IMR-90 (cell line): ENCODE results near the gene TMEM247. TPM values are rescaled to one million over a fixed set of nuclear protein-coding genes. Genes with fewer than 3 reads are reported as not detected.

Experiments used
- ATAC-seq: fragments of 200-7000 bp; cut with Tn5 transposase; 2 replicates; pipeline ENCODE4 v1.9.1; 2020; ENCODE audit warnings: low read depth, mild to moderate bottlenecking, moderate library complexity
- BruUV-seq: library from RNA; stranded (reverse); fragments of 400-500 nt; replicated peaks from 2 replicates; lab custom pipeline; 2021; lab: Mats Ljungman, UMichigan
- CTCF ChIA-PET: fragments of 300-600 bp; formaldehyde crosslinking; extraction: SDS; loops from one replicate; lab custom pipeline; 2021; ENCODE audit warnings: antibody characterized with exemption; lab: Yijun Ruan, JAX
- POLR2A ChIA-PET: fragments of 300-600 bp; sonication (Branson Sonifier 250); formaldehyde crosslinking; loops from one replicate; lab custom pipeline; 2022; ENCODE audit warnings: antibody characterized with exemption; ENCODE audit not compliant: unreplicated experiment; lab: Charles Lee
- DNase-seq: peaks from one replicate; pipeline ENCODE4 v3.0.0; 2013
- H2AFZ ChIP-seq: replicated peaks from 2 replicates; pipeline ENCODE3; 2013; ENCODE audit warnings: low read length, mild to moderate bottlenecking; ENCODE audit not compliant: poor library complexity
- H2AK5ac ChIP-seq: 2 replicates; pipeline ENCODE4 v1.6.1; 2013; ENCODE audit warnings: low read depth, low read length, inconsistent platforms
- H2AK9ac ChIP-seq: replicated peaks from 2 replicates; pipeline ENCODE3; 2013; ENCODE audit warnings: mild to moderate bottlenecking, low read depth, low read length, moderate library complexity; ENCODE audit not compliant: poor library complexity
- H2BK120ac ChIP-seq: 2 replicates; pipeline ENCODE4 v1.6.1; 2013; ENCODE audit warnings: low read depth, low read length, inconsistent platforms
- H2BK15ac ChIP-seq: 3 replicates; pipeline ENCODE4 v1.6.1; 2013; ENCODE audit warnings: low read depth, low read length, inconsistent platforms
- H2BK20ac ChIP-seq: 2 replicates; pipeline ENCODE4 v1.6.1; 2013; ENCODE audit warnings: low read depth, mild to moderate bottlenecking, inconsistent platforms, low read length, moderate library complexity
- H2BK5ac ChIP-seq: 2 replicates; pipeline ENCODE4 v1.6.1; 2013; ENCODE audit warnings: mild to moderate bottlenecking, low read depth, low read length, inconsistent platforms; ENCODE audit not compliant: poor library complexity, severe bottlenecking
- H3K14ac ChIP-seq: replicated peaks from 2 replicates; pipeline ENCODE4 v1.6.1; 2013; ENCODE audit warnings: low read depth, low read length, inconsistent platforms
- H3K18ac ChIP-seq: 2 replicates; pipeline ENCODE4 v1.6.1; 2013; ENCODE audit warnings: low read depth, low read length, control low read depth
- H3K23ac ChIP-seq: 2 replicates; pipeline ENCODE4 v1.6.1; 2013; ENCODE audit warnings: low read depth, low read length, inconsistent platforms
- H3K27ac ChIP-seq: 2 replicates; pipeline ENCODE4 v1.5.1; 2013; ENCODE audit warnings: mild to moderate bottlenecking, control low read depth, low read length; ENCODE audit not compliant: insufficient read depth
- H3K27me3 ChIP-seq: 2 replicates; pipeline ENCODE4 v1.6.1; 2013; ENCODE audit warnings: low read length; ENCODE audit not compliant: control insufficient read depth, insufficient read depth
- H3K36me3 ChIP-seq: 2 replicates; pipeline ENCODE4 v1.6.1; 2013; ENCODE audit warnings: low read length, mixed read lengths; ENCODE audit not compliant: control insufficient read depth, insufficient read depth
- H3K4ac ChIP-seq: 2 replicates; pipeline ENCODE4 v1.6.1; 2013; ENCODE audit warnings: low read depth, low read length, inconsistent platforms
- H3K4me1 ChIP-seq: 2 replicates; pipeline ENCODE4 v1.6.1; 2013; ENCODE audit warnings: low read length, mixed read lengths; ENCODE audit not compliant: control insufficient read depth, insufficient read depth
- H3K4me2 ChIP-seq: 2 replicates; pipeline ENCODE4 v1.6.1; 2013; ENCODE audit warnings: low read depth, mild to moderate bottlenecking, control low read depth, low read length, moderate library complexity
- H3K4me3 ChIP-seq: 2 replicates; pipeline ENCODE4 v1.5.1; 2013; ENCODE audit warnings: low read depth, mild to moderate bottlenecking, control low read depth, low read length, moderate library complexity; ENCODE audit not compliant: insufficient read depth
- H3K56ac ChIP-seq: 2 replicates; pipeline ENCODE4 v1.6.1; 2013; ENCODE audit warnings: low read length, inconsistent platforms; ENCODE audit not compliant: insufficient read depth; ENCODE audit errors: extremely low read depth
- H3K79me1 ChIP-seq, 2 experiments: 2 replicates each; pipeline ENCODE4 v1.6.1; 2013; ENCODE audit warnings: low read length in 2 of 2, inconsistent platforms in 1 of 2, low read depth in 1 of 2
- H3K9ac ChIP-seq: 2 replicates; pipeline ENCODE4 v1.6.1; 2013; ENCODE audit warnings: low read depth, low read length, control low read depth
- H3K9me1 ChIP-seq: 2 replicates; pipeline ENCODE4 v1.6.1; 2013; ENCODE audit warnings: low read length, inconsistent platforms; ENCODE audit not compliant: insufficient read depth
- H3K9me3 ChIP-seq: 2 replicates; pipeline ENCODE4 v1.6.1; 2013; ENCODE audit warnings: low read length; ENCODE audit not compliant: control insufficient read depth, insufficient read depth
- H4K20me1 ChIP-seq: 2 replicates; pipeline ENCODE4 v1.6.1; 2013; ENCODE audit warnings: low read length, inconsistent platforms; ENCODE audit not compliant: insufficient read depth
- H4K5ac ChIP-seq: 2 replicates; pipeline ENCODE4 v1.6.1; 2013; ENCODE audit warnings: mild to moderate bottlenecking, low read depth, low read length, control low read depth
- H4K8ac ChIP-seq, 2 experiments: 2 replicates each; pipeline ENCODE4 v1.6.1; 2013; ENCODE audit warnings: low read depth in 2 of 2, low read length in 2 of 2, control low read depth in 1 of 2, inconsistent platforms in 1 of 2
- H4K91ac ChIP-seq: 2 replicates; pipeline ENCODE4 v1.6.1; 2013; ENCODE audit warnings: low read depth, low read length, inconsistent platforms; ENCODE audit not compliant: insufficient read depth
- ELK1 ChIP-seq: fragments of 150-350 bp; IDR thresholded peaks from 2 replicates; pipeline ENCODE4 v1.6.1; 2016; ENCODE audit warnings: low read depth, mild to moderate bottlenecking, low read length, moderate library complexity, borderline replicate concordance
- NFE2L2 ChIP-seq: fragments of 150-350 bp; IDR thresholded peaks from 2 replicates; pipeline ENCODE4 v1.6.1; 2016; ENCODE audit warnings: low read depth, mild to moderate bottlenecking, low read length
- USF2 ChIP-seq: fragments of 150-350 bp; IDR thresholded peaks from 2 replicates; pipeline ENCODE4 v1.6.1; 2017; ENCODE audit warnings: mild to moderate bottlenecking, antibody characterized with exemption, low read length, low read depth
- WGBS, 2 experiments: methylation state at CpG; one replicate each; pipeline versions ENCODE4 v1.1.5 to v1.1.7; 2013; ENCODE audit warnings: missing lambda C conversion rate in 2 of 2; ENCODE audit not compliant: insufficient read length in 1 of 2; ENCODE audit errors: extremely low coverage in 2 of 2; 5-methylcytosine and 5-hydroxymethylcytosine counted together
- dilution Hi-C: fragments of 300-500 bp; cut with HindIII; formaldehyde crosslinking; loops from one replicate; pipeline ENCODE4 v1.14.3; 2018; ENCODE audit warnings: low sequenced_read_pairs; ENCODE audit not compliant: unreplicated experiment
- in situ Hi-C: fragments of 300-500 bp; cut with MboI; formaldehyde crosslinking; loops from 3 replicates; pipeline ENCODE4 v1.14.3; 2019; ENCODE audit warnings: low sequenced_read_pairs, inconsistent platforms, mixed read lengths
- intact Hi-C: fragments of 100-400 bp; cut with micrococcal nuclease; formaldehyde crosslinking; loops from 2 replicates; pipeline ENCODE4 v1.10.0; 2022
- polyA plus RNA-seq, 3 experiments: library from polyadenylated mRNA; depleted of rRNA; stranded (reverse); fragments of >200 nt; gene quantifications; 2 replicates each; pipeline ENCODE4 v1.2.3, GENCODE V29; 2012; ENCODE audit warnings: low replicate concordance in 1 of 3
- total RNA-seq: library from RNA; depleted of rRNA; stranded (reverse); fragments of >200 nt; gene quantifications from 2 replicates; pipeline ENCODE4 v1.2.3, GENCODE V29; 2012

The TMEM247 gene
- total and polyA plus RNA-seq, 2 of the 4 experiments (the other 2 are of a cell fraction) = not detected

- dilution Hi-C loops = no loop called here
- Histone ChIP-seq H4K91ac (peak overlapping the region; percentile 36; the same call in 1 of the 2 replicates), H3K4me2 (no peak overlapping the region), H4K8ac (peak overlapping the region in 1 of 2 experiments; percentile 62; a peak in 2 of 4 replicates), H2BK120ac (peak overlapping the region; percentile 60), H3K9me3 (no peaks in the 10 kb centered on the region), H2AK9ac (no peak overlapping the region), H3K23ac (no peak overlapping the region), H3K56ac (no peak overlapping the region), H3K36me3 (no peaks in the 10 kb centered on the region), H3K4me3 (no peak overlapping the region), H3K79me1 (0 out of 4 replicates have a peak, but pooled peaks cover 0 to 4% of the 10 kb centered on the region in 2 experiments), H3K4me1 (peaks cover 21% of the 10 kb centered on the region), H3K27ac (peak overlapping the region; percentile 8; the same call in 1 of the 2 replicates), H3K27me3 (no peaks in the 10 kb centered on the region), H3K4ac (peak overlapping the region; percentile 39; the same call in 1 of the 2 replicates), H2BK5ac (no peak overlapping the region), H3K9ac (no peak overlapping the region), H2BK15ac (peak overlapping the region; percentile 43; the same call in 2 of the 3 replicates), H2AK5ac (peak overlapping the region; percentile 59), H3K9me1 (peaks cover 7% of the 10 kb centered on the region; the same call in 1 of the 2 replicates), H2AFZ (peak overlapping the region; percentile 15), H2BK20ac (peak overlapping the region; percentile 66), H4K20me1 (no peaks in the 10 kb centered on the region), H3K14ac (peak overlapping the region; percentile 17; the same call in 1 of the 2 replicates), H3K18ac (peak overlapping the region; percentile 10; the same call in 1 of the 2 replicates), H4K5ac (peak overlapping the region; percentile 19; the same call in 1 of the 2 replicates)
- POLR2A ChIA-PET = no interaction called here
- 0% methylated on average over 2 of the region's 8 CpGs; no CpG with 5 or more reads in 1 of the 2 experiments for WGBS, 2 experiments
- ATAC-seq (peak; percentile 98), DNase-seq (peak; percentile 80)
- in situ Hi-C loops = no loop called here
- TF ChIP-seq ELK1 (no peak), USF2 (peak; percentile 66; the same call in 1 of the 2 replicates), NFE2L2 (no peak)
- CTCF ChIA-PET = interaction anchor here (0.8 kb wide), 1 partner anchor 201 kb away, joined by 4 read pairs; no protein-coding TSS in a partner anchor
- intact Hi-C loops = no loop called here
- BruUV-seq = no TSS peak
These were observed 8.4 kb downstream of the TMEM247 start for GRCh38 chr2:46487667-46488335.
